Stimulated activated CD4-positive, alpha-beta T cell treated with anti-CD3 and anti-CD28 coated beads, TNF-alpha, amount 100 ng/mL, for 48 hours (primary cell): ENCODE data around the gene POU2F3.

Experiments used
- DNase-seq, 3 donors: peaks; one replicate each; pipeline ENCODE4 v3.0.0-alpha.2; 2020; ENCODE audit warnings: low read depth in 3 of 3

The POU2F3 gene

DNA sequence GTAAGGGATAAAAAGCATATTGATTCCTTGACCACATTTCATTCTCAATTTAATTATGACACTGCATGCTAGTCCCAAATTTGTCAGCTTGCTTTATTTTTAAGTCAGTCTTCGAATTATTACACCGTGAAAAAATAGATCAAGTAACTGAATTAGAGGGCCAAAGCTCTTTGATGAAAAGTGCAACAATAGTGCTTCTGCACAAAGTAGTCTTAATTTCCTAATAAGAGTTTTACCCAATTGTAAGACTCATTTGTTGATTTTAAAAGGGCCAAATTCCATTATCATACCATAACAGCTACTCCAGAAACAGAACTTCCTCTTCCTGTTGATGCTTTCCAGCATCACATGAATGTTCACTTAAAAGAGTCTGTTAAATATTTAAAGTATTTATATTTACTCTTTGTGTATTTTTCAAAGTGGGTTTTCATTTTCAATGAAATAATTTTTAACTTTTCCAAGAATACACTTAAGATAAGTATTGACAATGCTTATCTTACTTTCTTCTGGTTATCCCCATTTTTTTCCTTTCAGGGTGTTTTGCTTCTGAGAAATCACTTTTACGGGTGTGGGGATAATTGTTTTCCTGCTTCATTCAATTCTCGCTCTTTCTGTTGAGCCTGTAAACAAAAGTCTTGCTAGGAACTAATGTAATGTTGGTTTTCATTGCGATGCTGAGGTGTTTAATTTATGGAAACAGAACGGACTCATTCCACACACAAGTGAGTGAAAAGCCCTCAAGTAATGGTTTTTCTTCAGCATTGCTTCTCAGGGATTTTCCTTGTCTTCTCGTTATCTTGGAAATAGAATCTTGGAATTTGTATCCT is 98.4 kb downstream of the POU2F3 start:
- DNase-seq = no peak

DNA sequence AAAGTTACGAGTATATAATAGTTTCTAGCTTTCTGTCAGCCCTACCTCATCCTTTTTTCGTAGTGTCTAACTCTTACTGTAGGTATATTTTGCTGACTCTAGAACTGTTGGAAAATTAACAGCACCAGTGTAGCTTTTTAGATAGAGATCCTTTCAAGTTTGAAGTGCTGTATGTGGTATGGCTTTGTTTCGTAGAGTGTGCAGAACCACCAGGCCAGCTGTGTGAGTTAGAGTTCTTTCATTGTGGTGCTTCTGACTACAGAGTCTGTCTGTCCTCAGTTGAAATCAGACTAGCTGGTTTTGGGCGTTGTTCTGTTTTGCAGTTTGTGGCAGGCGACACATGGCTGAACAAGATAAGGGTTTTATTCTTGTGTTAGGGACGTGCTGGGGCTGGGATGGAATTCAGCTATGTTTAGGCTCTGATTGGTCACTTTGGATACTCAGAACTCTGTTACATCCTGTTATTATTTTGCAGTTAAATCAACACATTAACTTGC is 99.5 kb downstream of the POU2F3 start:
- no peak for DNase-seq

DNA sequence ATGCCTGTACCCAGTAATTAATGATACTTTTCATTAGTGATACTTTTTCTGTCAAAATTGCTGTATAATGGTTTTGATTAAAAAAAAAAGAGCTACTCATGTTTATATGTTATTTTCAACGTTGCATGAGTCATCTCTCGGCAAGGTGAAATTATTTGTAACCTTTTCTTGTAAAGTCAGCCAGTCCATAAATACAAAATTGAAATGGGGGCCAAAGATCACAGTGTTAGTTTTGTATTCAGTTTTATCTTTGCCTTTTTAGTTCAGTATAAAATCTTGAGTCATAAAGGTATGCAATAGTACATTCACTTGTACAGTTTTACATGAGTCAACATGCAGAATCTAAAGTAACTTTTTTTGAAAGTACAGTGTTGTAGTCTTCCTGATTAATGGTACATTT is 100.6 kb downstream of the POU2F3 start:
- no peak for DNase-seq

DNA sequence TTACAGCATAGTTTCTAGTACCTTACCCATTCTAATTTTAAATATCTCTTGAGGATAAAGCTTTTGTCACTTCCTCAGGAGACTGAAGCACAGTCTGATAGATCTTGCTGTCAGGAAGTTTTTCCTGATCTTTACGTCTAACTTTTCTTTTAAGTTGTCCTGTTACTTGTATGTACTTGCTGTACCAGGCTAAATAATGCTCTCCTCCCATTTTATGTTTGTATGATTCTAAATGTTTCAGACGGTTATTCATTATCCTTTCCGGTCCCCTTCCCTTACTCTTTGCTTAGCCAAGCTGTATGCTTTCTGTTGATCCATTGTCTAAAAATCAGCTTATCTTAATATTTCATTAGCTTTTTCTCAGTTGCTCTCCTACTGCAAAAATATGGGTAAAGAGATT is 102.3 kb downstream of the POU2F3 start:
- DNase-seq = no peak

DNA sequence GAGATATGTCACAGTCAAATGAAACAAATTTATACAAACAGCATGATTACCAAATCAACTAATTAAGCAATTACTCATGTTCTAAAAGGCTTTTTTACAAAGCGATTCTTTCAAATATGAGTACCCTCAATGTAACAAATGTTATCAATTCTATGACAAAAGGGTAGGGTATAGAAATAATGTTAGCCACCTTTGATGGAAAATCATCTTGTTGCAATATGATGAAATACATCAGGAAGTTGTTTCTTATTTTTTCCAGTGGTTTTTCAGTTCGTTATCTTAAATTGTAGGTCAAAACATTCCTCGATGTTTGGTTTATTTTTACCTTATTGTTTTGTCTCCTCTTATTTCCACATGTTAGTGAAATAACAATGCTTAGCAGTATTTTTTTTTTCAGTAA is 102.7 kb downstream of the POU2F3 start:
- DNase-seq = no peak

DNA sequence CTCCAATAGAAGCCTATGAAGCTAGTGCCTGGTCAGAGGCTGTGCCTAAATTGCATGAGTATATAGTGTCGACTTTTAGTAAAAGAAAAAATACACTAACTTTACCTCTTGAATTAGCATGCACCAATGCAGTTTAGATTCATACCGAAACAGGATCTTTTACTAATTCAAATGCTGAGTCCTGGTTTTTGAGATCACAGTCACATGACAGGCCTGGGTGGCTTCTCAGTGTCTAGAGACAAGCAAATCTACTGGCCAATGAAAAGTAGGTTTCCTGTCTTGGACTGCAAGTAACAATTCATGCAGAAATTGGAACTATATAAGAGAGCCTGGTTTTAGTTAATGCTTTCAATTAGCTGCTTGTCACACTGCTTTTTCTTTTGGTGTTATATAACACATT is 103.5 kb downstream of the POU2F3 start:
- DNase-seq = no peak

DNA sequence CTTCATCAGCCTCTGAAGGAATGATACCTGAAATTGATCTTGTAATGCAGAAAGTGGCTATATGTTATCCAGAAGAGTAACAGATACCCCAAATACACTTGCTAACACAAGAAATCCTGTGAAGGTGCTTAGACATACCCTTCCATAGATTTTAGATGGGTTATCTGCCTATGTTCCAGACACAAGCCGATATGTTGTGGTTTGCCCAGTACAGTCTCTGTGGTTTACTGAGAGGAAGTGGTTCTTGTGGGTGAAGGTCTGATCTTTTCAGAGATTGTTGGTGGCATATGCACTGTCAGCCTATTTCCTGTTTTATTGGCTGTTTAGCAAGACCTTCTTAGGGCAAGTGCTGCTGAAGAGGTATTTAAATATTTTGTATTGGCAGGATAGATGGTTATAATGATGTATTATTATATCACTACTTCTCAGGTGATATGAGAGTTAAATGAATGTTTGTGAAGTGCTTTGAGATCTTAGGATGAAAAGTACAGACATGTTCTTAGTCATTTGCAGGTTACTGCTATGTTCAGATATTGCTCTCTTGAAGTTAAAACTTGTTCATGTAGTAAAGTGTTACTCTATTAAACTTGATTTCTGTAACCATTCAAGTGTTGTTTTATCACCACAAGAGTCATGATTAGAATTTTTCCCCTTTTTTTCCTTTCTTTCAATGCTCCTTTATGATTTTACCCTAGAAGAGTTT is 104.5 kb downstream of the POU2F3 start:
- peak in 1 of 3 donors; percentile 22 for DNase-seq

DNA sequence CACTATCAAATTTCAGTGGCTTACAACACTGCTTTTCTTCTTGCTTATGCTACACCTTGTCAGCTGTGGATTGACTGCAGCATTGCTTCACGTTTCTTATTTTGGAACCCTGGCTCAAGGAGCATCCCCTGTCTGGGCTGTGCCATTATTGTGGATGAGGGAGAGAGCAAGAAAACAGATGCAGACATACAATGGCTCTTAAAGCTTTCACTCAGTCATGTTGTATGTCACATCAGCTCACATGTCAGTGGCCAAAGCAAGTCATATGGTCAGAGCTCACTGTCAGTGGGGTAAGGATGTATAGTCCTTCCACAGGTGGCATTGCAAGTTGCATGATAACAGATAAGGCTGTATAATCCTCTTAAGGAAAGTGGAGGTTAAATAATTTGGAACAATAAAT is 106.3 kb downstream of the POU2F3 start:
- no peak for DNase-seq

DNA sequence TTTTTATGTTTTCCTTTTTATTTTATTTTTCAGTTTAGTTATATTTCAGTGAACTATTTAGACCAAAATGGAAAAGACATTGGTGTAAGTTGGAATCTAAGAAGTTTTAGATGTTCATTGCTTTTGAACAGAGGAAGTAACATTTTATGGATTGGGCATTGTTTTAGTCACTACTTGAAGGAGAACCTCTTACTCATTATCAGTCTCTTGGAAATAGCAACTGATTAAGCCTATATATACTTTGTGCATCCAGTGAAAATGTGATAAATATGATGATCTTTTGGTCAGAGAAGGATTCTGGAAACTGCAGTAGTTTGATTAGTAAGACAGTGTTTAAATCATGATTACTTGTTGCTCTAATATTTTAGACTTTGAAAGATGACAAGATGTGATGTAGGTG is 110.7 kb downstream of the POU2F3 start:
- DNase-seq = no peak

DNA sequence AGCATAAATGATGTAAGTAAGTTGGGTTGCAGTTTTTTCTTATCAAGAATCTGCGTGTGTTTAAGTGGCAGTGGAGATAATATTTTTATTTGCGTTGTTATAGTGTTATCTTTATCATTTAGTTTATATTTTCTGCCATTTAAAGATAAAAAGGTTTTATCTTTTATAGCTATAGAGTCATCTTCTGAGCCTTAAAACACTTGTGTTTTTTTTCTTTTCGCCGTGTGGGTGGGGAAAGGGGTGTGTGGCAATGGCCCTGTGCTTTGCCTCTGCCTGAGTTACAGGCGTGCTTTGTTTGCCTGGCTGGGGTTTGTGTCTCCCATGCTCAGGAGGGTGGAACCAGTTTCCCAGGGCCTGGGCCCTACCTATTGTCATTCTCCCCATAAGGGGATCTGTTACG is 112.5 kb downstream of the POU2F3 start:
- no peak for DNase-seq

DNA sequence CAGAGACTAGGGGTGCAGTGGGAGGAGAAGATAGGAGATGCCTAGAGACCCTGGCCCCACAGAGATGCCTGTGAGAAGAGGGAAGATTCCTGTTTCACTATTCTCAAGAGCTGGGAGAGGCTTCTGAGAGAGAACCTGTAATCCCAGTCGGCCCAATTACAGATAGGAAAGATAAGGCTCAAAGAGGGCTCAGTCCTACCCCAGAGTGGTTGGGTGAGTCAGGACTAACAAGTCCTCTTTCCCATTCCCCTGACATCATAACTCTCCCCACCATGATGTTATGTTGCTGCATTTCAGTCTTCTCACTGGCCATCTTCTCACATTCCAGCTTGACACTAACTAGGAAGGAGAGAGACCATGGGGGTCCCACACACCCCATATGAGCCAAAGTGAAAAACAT is 114.1 kb downstream of the POU2F3 start:
- no peak for DNase-seq

DNA sequence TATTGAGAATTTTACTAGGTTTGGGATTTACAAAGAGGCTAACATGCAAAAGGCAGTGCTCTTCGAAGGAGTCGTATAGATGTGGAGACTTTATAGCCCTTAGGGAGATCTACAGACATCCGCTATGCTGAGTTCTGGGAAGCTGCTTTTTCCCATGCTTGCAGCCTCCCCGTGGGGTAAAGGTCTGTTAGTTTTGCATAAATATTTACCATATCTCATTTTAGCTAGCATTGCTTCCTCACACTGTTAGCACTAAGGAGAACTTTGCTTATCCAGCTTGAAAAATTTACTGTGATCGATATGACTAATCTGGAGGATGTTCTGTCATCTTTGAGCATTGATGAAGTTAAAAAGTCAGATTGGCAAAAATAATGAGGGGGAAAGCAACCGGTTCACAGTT is 114.8 kb downstream of the POU2F3 start:
- no peak for DNase-seq

DNA sequence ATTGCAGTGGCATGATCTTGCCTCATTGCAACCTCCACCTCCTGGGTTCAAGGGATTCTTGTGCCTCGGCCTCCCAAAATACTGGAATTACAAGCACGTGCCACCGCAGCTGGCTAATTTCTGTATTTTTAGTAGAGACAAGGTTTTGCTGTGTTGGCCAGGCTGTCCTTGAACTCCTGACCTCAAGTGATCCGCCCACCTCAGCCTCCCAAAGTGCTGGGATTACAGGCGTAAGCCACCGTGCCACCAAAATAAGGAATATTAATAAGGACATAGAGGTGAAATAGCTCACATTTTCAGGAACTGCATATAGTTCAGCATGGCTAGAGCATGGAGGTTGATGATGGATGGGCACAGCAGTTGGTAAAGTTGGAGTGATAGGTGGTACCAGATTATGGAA is 117.7 kb downstream of the POU2F3 start:
- no peak for DNase-seq

DNA sequence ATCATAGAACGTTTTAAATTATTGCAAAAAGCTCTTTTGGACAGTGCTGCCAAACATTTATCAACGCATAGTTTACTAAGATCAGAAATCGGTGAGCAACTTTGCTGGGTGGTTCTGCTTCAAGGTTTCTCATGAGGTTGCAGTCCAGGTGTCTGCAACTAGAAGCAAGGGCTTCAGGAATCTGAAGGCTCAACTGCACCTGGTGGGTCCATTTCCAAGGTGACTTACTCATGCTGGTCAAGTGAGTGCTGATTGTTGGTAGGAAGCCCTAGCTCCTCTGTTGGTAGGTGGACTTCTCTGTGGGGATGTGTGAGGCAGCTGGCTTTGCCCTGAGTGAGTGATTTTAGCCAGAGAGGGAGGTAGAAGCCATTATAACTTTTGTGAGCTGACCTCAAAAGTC is 118.8 kb downstream of the POU2F3 start:
- no peak for DNase-seq

DNA sequence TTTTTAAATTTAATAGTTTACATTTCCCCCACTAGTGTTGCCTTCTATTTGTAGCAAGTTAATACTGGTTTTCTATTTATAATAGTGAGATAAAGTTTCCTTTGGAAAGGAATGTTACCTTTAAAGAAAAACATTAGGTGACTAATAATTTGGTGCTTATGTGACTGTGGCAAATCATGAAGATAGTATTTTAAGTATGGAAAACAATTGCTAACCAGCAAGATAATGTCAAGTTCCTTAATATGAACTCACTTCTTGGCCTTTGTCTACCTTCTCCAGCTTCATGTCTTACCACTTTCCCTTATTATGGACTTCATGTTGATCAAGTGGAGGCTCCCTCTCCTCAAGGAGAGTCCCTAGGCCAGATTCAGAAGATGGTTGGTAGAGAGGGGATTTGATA is 123.5 kb downstream of the POU2F3 start:
- DNase-seq = no peak

DNA sequence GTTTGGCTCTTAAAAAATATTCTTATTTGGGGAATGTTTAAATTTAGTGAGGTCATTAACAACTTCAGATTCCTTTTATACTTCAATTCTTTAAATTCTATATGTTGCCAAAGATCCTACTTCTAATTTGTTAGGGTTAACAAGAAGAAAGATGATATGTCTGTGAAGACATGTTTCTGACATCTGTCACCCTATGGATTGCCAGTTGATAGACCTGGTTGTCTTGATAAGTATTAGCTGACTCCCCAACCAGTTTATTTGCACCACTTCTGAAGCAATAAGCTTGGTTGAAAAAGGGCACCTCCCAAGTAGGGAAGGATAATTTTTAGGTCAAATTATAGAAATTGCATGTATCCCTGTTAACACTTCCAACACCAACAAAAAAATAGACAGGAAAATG is 125.6 kb downstream of the POU2F3 start:
- DNase-seq = no peak
